SK-N-SH (cell line): ENCODE data around the gene LCN6. TPM values are rescaled to one million over a fixed set of nuclear protein-coding genes. Genes with fewer than 3 reads are reported as not detected.

ENCODE experiments used
- CTCF ChIA-PET: fragments of 300-600, 350-600 bp; formaldehyde crosslinking; extraction: SDS; loops from one replicate; lab custom pipeline; 2021; lab: Yijun Ruan, JAX
- POLR2A ChIA-PET: fragments of 350-600 bp; sonication (Branson Sonifier 250); formaldehyde crosslinking; extraction: SDS; loops from one replicate; lab custom pipeline; 2020; ENCODE audit warnings: antibody characterized with exemption, inconsistent platforms; lab: Yijun Ruan, JAX
- DNase-seq: peaks from one replicate; pipeline ENCODE4 v3.0.0; 2012
- H2AFZ ChIP-seq: fragments of 200-600 bp; sonication (generic); 2 replicates; pipeline ENCODE4 v1.8.1; 2016; ENCODE audit warnings: antibody characterized with exemption, mild to moderate bottlenecking, low read depth
- H3F3A ChIP-seq: fragments of 200-600 bp; sonication (generic); replicated peaks from 2 replicates; pipeline ENCODE3; 2016; ENCODE audit warnings: antibody characterized with exemption, mild to moderate bottlenecking; ENCODE audit not compliant: insufficient read depth
- H3K27ac ChIP-seq, 2 experiments: fragments of 200-500 bp in 1 of 2; fragments of 200-600 bp in 1 of 2; sonication (Bioruptor generic) in 1 of 2; sonication (generic), shearing (Covaris generic) in 1 of 2; 2 replicates each; pipeline versions ENCODE4 v1.5.1 to v1.6.1; 2014 to 2016; ENCODE audit warnings: low read depth in 2 of 2, inconsistent platforms in 1 of 2, low read length in 1 of 2, mild to moderate bottlenecking in 1 of 2, mixed read lengths in 1 of 2
- H3K27me3 ChIP-seq: fragments of 200-600 bp; sonication (generic), shearing (Covaris generic); 2 replicates; pipeline ENCODE4 v1.6.1; 2016; ENCODE audit warnings: mixed run types; ENCODE audit not compliant: insufficient read depth
- H3K36me3 ChIP-seq, 2 experiments: fragments of 200-500 bp in 1 of 2; fragments of 200-600 bp in 1 of 2; sonication (Bioruptor generic) in 1 of 2; sonication (generic) in 1 of 2; replicated peaks in 1 of 2; 2 replicates each; pipeline versions ENCODE3 to v1.5.1; 2014 to 2016; ENCODE audit warnings: low read length in 1 of 2, mild to moderate bottlenecking in 1 of 2; ENCODE audit not compliant: insufficient read depth in 2 of 2, control insufficient read depth in 1 of 2
- H3K4me1 ChIP-seq, 2 experiments: fragments of 200-500 bp in 1 of 2; fragments of 200-600 bp in 1 of 2; sonication (Bioruptor generic) in 1 of 2; sonication (generic), shearing (Covaris generic) in 1 of 2; 2 replicates each; pipeline versions ENCODE4 v1.5.1 to v1.6.1; 2014 to 2016; ENCODE audit warnings: low read depth in 1 of 2, low read length in 1 of 2, mixed run types in 1 of 2; ENCODE audit not compliant: insufficient read depth in 2 of 2, control insufficient read depth in 1 of 2
- H3K4me2 ChIP-seq: fragments of 200-600 bp; sonication (generic), shearing (Covaris generic); 2 replicates; pipeline ENCODE4 v1.6.1; 2017; ENCODE audit warnings: mixed run types
- H3K4me3 ChIP-seq, 2 experiments: fragments of 200-500 bp in 1 of 2; fragments of 200-600 bp in 1 of 2; sonication (Bioruptor generic) in 1 of 2; sonication (generic), shearing (Covaris generic) in 1 of 2; 2 replicates each; pipeline versions ENCODE4 v1.5.1 to v1.8.1; 2014 to 2016; ENCODE audit warnings: low read depth in 2 of 2, inconsistent platforms in 1 of 2, low read length in 1 of 2, mild to moderate bottlenecking in 1 of 2, mixed read lengths in 1 of 2, moderate library complexity in 1 of 2
- H3K79me2 ChIP-seq: fragments of 200-600 bp; sonication (generic); 2 replicates; pipeline ENCODE4 v1.8.1; 2017; ENCODE audit warnings: mild to moderate bottlenecking; ENCODE audit not compliant: insufficient read depth
- H3K9ac ChIP-seq: fragments of 200-600 bp; sonication (generic); 2 replicates; pipeline ENCODE4 v1.6.1; 2017; ENCODE audit warnings: mixed run types
- H3K9me2 ChIP-seq: fragments of 200-600 bp; sonication (generic); 2 replicates; pipeline ENCODE4 v1.6.1; 2017; ENCODE audit warnings: mixed run types
- H3K9me3 ChIP-seq: fragments of 200-600 bp; sonication (generic); 2 replicates; pipeline ENCODE4 v1.6.1; 2017; ENCODE audit warnings: mixed run types, mild to moderate bottlenecking, moderate library complexity
- H4K20me1 ChIP-seq: fragments of 200-600 bp; sonication (generic); 2 replicates; pipeline ENCODE4 v1.6.1; 2017; ENCODE audit warnings: mild to moderate bottlenecking, mixed run types; ENCODE audit not compliant: insufficient read depth
- ELF1 ChIP-seq: IDR thresholded peaks from 2 replicates; pipeline ENCODE4 v1.4.0; 2012
- EP300 ChIP-seq, 2 experiments: IDR thresholded peaks; 2 replicates each; pipeline versions ENCODE4 v1.4.0 to v1.6.1; 2012; ENCODE audit warnings: borderline replicate concordance in 1 of 2, low read depth in 1 of 2, low read length in 1 of 2
- FOSL2 ChIP-seq: IDR thresholded peaks from 2 replicates; pipeline ENCODE4 v1.4.0; 2012; ENCODE audit warnings: low read depth, mild to moderate bottlenecking, moderate library complexity, borderline replicate concordance
- FOXJ3 ChIP-seq: sonication (generic); formaldehyde crosslinking; IDR thresholded peaks from 2 replicates; pipeline ENCODE4 v1.5.1; 2020; ENCODE audit warnings: mild to moderate bottlenecking, missing genetic modification reagents
- GABPA ChIP-seq: IDR thresholded peaks from 2 replicates; pipeline ENCODE4 v1.4.0; 2012; ENCODE audit warnings: low read depth, mild to moderate bottlenecking
- GATA2 ChIP-seq: sonication (generic); formaldehyde crosslinking; IDR thresholded peaks from 2 replicates; pipeline ENCODE4 v1.5.0; 2020; ENCODE audit warnings: mild to moderate bottlenecking, missing genetic modification reagents
- NFIC ChIP-seq: IDR thresholded peaks from 2 replicates; pipeline ENCODE4 v1.4.0; 2012; ENCODE audit warnings: borderline replicate concordance
- POLR2AphosphoS5 ChIP-seq: IDR thresholded peaks from 2 replicates; pipeline ENCODE4 v1.6.1; 2012; ENCODE audit warnings: low read depth, low read length
- RXRA ChIP-seq: IDR thresholded peaks from 2 replicates; pipeline ENCODE4 v1.4.0; 2012; ENCODE audit warnings: low read depth, mild to moderate bottlenecking, borderline replicate concordance
- SIN3A ChIP-seq: IDR thresholded peaks from 2 replicates; pipeline ENCODE4 v1.6.1; 2012; ENCODE audit warnings: low read depth, mild to moderate bottlenecking, low read length, moderate library complexity, borderline replicate concordance
- TAF1 ChIP-seq: IDR thresholded peaks from 2 replicates; pipeline ENCODE4 v1.6.1; 2012; ENCODE audit warnings: low read depth, mild to moderate bottlenecking, low read length, moderate library complexity, borderline replicate concordance
- TCF12 ChIP-seq: IDR thresholded peaks from 2 replicates; pipeline ENCODE4 v1.4.0; 2012
- WGBS: methylation state at CpG from one replicate; pipeline ENCODE4 v1.1.6; 2017; ENCODE audit warnings: low lambda C conversion rate; 5-methylcytosine and 5-hydroxymethylcytosine counted together
- polyA plus RNA-seq, 3 experiments: library from polyadenylated mRNA; depleted of rRNA; stranded (reverse); fragments of >200 nt; gene quantifications; 2 replicates each; pipeline ENCODE4 v1.2.3, GENCODE V29; 2012
- TF ChIP-seq, protein P1 (sequence below): IDR thresholded peaks from 2 replicates; pipeline ENCODE4 v1.4.0; 2012; ENCODE audit warnings: low read depth
- TF ChIP-seq, protein P2 (sequence below): IDR thresholded peaks from 2 replicates; pipeline ENCODE4 v1.4.0; 2012; ENCODE audit warnings: low read depth, borderline replicate concordance

LCN6 gene
- polyA plus RNA-seq, 1 of the 3 experiments (the other 2 are of a cell fraction) = not detected

DNA sequence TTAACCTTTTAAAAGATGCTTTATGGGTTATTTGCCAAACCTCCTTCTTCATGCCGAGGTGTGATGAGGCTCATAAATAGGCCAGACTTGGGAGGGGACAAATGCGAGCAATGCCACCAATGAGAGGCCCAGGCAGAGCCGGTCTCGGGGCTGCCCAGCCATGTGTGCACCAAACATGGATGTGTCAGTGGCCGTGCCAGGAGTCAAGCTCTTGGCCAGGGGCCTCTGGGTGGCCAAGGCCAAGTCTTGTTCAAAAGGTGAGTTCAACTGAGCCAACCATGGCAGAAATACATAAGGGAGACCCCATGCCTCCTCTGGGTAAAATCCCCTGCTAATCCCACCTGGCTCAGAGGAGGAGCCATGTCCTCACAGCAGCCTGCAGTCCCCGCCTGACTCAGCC lies 26.9 kb upstream of the LCN6 start:
- Histone ChIP-seq H3F3A (peaks cover 2% of the 10 kb centered on the region), H3K36me3 (no peaks in the 10 kb centered on the region), H3K4me2 (no peak overlapping the region), H3K27ac (no peak overlapping the region), H3K9me3 (no peaks in the 10 kb centered on the region), H4K20me1 (no peaks in the 10 kb centered on the region), H3K9me2 (no peaks in the 10 kb centered on the region), H3K4me3 (no peak overlapping the region), H3K27me3 (peaks cover 28% of the 10 kb centered on the region), H2AFZ (no peak overlapping the region), H3K79me2 (no peaks in the 10 kb centered on the region), H3K9ac (no peak overlapping the region), H3K4me1 (no peaks in the 10 kb centered on the region)
- ChIA-PET CTCF (interaction anchor here (0.8 to 8.8 kb wide), 5 partner anchors 9 to 17 kb away, joined by 3 to 57 read pairs (median 5); partner anchors contain the start of gene LCN8), POLR2A (no interaction called here)
- no peak for DNase-seq
- 82% methylated on average over 6 of the region's 6 CpGs for WGBS
- TF ChIP-seq GABPA (no peak), EP300 (IDR thresholded peaks at IDR 0.05; ENCODE audit: borderline replicate concordance in 1 of 2, low read depth in 1 of 2, low read length in 1 of 2) (no peak), FOXJ3 (CRISPR knock-in tag) (no peak), FOSL2 (no peak), ELF1 (no peak), RXRA (no peak), NFIC (no peak)
- TF ChIP-seq, protein P1, sequence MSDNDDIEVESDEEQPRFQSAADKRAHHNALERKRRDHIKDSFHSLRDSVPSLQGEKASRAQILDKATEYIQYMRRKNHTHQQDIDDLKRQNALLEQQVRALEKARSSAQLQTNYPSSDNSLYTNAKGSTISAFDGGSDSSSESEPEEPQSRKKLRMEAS = no peak

- Histone ChIP-seq H3K79me2 (no peaks in the 10 kb centered on the region), H3K9ac (no peak overlapping the region), H3K27me3 (peaks cover 21% of the 10 kb centered on the region), H3K27ac (no peak overlapping the region), H3K36me3 (no peaks in the 10 kb centered on the region), H3K9me2 (no peaks in the 10 kb centered on the region), H2AFZ (no peak overlapping the region), H4K20me1 (no peaks in the 10 kb centered on the region), H3F3A (peaks cover 2% of the 10 kb centered on the region), H3K4me2 (no peak overlapping the region), H3K4me3 (no peak overlapping the region), H3K4me1 (peaks cover 0 to 3% of the 10 kb centered on the region in 2 experiments; a peak in 1 of 4 replicates), H3K9me3 (no peaks in the 10 kb centered on the region)
- ChIA-PET CTCF (interaction anchor here (0.8 to 8.8 kb wide), 6 partner anchors 8 to 16 kb away, joined by 3 to 57 read pairs (median 4); partner anchors contain the start of gene LCN8), POLR2A (no interaction called here)
- 77% methylated on average over 9 of the region's 12 CpGs for WGBS
- DNase-seq = no peak
- TF ChIP-seq POLR2AphosphoS5 (no peak), GATA2 (CRISPR knock-in tag) (no peak), NFIC (no peak), ELF1 (no peak), TAF1 (no peak), TCF12 (no peak), FOXJ3 (CRISPR knock-in tag) (no peak), SIN3A (no peak)
- TF ChIP-seq, protein P2, sequence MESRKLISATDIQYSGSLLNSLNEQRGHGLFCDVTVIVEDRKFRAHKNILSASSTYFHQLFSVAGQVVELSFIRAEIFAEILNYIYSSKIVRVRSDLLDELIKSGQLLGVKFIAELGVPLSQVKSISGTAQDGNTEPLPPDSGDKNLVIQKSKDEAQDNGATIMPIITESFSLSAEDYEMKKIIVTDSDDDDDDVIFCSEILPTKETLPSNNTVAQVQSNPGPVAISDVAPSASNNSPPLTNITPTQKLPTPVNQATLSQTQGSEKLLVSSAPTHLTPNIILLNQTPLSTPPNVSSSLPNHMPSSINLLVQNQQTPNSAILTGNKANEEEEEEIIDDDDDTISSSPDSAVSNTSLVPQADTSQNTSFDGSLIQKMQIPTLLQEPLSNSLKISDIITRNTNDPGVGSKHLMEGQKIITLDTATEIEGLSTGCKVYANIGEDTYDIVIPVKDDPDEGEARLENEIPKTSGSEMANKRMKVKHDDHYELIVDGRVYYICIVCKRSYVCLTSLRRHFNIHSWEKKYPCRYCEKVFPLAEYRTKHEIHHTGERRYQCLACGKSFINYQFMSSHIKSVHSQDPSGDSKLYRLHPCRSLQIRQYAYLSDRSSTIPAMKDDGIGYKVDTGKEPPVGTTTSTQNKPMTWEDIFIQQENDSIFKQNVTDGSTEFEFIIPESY = no peak
Observed at GRCh38 chr9:136774416-136775045, 26.2 kb upstream of the LCN6 start.
